K562 (cell line): ENCODE results near the gene SLC22A12. TPM values are rescaled to one million over a fixed set of nuclear protein-coding genes. Genes with fewer than 3 reads are reported as not detected.
A peak's percentile ranks its signal among the peaks of the same experiment; 100 is the strongest.

Experiments
- ATAC-seq: fragments of 200-7000 bp; cut with Tn5 transposase; 3 replicates; pipeline ENCODE4 v1.9.1; 2020; ENCODE audit warnings: moderate library complexity
- BruUV-seq: library from RNA; stranded (reverse); fragments of 400-500 nt; replicated peaks from 2 replicates; lab custom pipeline; 2021; lab: Mats Ljungman, UMichigan
- CTCF ChIA-PET: fragments of 300-600 bp; formaldehyde crosslinking; extraction: SDS; loops from one replicate; lab custom pipeline; 2021; ENCODE audit warnings: low intra/inter-chr PET ratio; lab: Yijun Ruan, JAX
- POLR2A ChIA-PET: fragments of 300-600, 350-650 bp; sonication (Branson Sonifier 250); formaldehyde crosslinking; extraction: SDS; loops from one replicate; lab custom pipeline; 2021; ENCODE audit warnings: antibody characterized with exemption, inconsistent platforms; lab: Yijun Ruan, JAX
- DNase-seq, 4 experiments: peaks; one replicate each; pipeline versions ENCODE4 v3.0.0 to v3.0.0-alpha.2; 2011 to 2018; ENCODE audit warnings: low spot score in 3 of 4, mixed read lengths in 3 of 4; ENCODE audit errors: extremely low read depth in 1 of 4
- FAIRE-seq: peaks from 2 replicates; lab custom pipeline; 2011; peaks lifted over from hg19 to GRCh38; lab: Jason Lieb, UNC
- H2AFZ ChIP-seq: 2 replicates; pipeline ENCODE4 v1.6.0; 2011; ENCODE audit warnings: low read depth, low read length, control low read depth, inconsistent platforms
- H3K27ac ChIP-seq: fragments of 200-600 bp; 3 replicates; pipeline ENCODE4 v1.8.0; 2011; ENCODE audit warnings: low read depth, mild to moderate bottlenecking, control low read depth, inconsistent platforms, low read length, moderate library complexity, mixed read lengths; ENCODE audit errors: extremely low read depth
- H3K27me3 ChIP-seq, 2 experiments: fragments of 300-600 bp in 1 of 2; 2 replicates in 1 of 2; 3 replicates in 1 of 2; pipeline versions ENCODE4 v1.6.0 to v1.8.0; 2011; ENCODE audit warnings: inconsistent platforms in 2 of 2, low read length in 2 of 2, mild to moderate bottlenecking in 1 of 2, mixed read lengths in 1 of 2, moderate library complexity in 1 of 2; ENCODE audit not compliant: control insufficient read depth in 2 of 2, insufficient read depth in 2 of 2
- H3K36me3 ChIP-seq: fragments of 300-600 bp; 3 replicates; pipeline ENCODE4 v1.8.0; 2011; ENCODE audit warnings: mild to moderate bottlenecking, low read length, inconsistent platforms; ENCODE audit not compliant: control insufficient read depth, insufficient read depth
- H3K4me1 ChIP-seq, 2 experiments: fragments of 200-600 bp in 1 of 2; replicated peaks in 1 of 2; 2 replicates in 1 of 2; 3 replicates in 1 of 2; pipeline versions ENCODE4 v1.5.1 to v1.8.0; 2011; ENCODE audit warnings: inconsistent platforms in 2 of 2, low read length in 2 of 2, mild to moderate bottlenecking in 1 of 2, mixed read lengths in 1 of 2, moderate library complexity in 1 of 2; ENCODE audit not compliant: control insufficient read depth in 2 of 2, insufficient read depth in 2 of 2
- H3K4me2 ChIP-seq: 2 replicates; pipeline ENCODE4 v1.6.1; 2011; ENCODE audit warnings: low read length, control low read depth, inconsistent platforms, mixed read lengths; ENCODE audit not compliant: insufficient read depth
- H3K4me3 ChIP-seq: fragments of 200-600 bp; sonication (generic), shearing (Covaris generic); 2 replicates; pipeline ENCODE4 v1.5.1; 2016; ENCODE audit warnings: control low read depth, inconsistent platforms
- H3K79me2 ChIP-seq: fragments of 200-600 bp; 3 replicates; pipeline ENCODE4 v1.8.0; 2011; ENCODE audit warnings: low read length, inconsistent platforms; ENCODE audit not compliant: control insufficient read depth, insufficient read depth
- H3K9ac ChIP-seq, 2 experiments: 2 replicates each; pipeline versions ENCODE4 v1.6.0 to v1.6.1; 2011; ENCODE audit warnings: low read depth in 2 of 2, low read length in 2 of 2, control low read depth in 1 of 2, inconsistent platforms in 1 of 2, mild to moderate bottlenecking in 1 of 2, mixed read lengths in 1 of 2; ENCODE audit not compliant: insufficient read depth in 1 of 2
- H3K9me1 ChIP-seq: one replicate; pipeline ENCODE4 v1.6.0; 2011; ENCODE audit warnings: inconsistent platforms, mild to moderate bottlenecking, low read length, moderate library complexity; ENCODE audit not compliant: control insufficient read depth, insufficient read depth
- H3K9me3 ChIP-seq: replicated peaks from 2 replicates; pipeline ENCODE4 v1.5.1; 2011; ENCODE audit warnings: low read depth, low read length, inconsistent platforms; ENCODE audit not compliant: control insufficient read depth, insufficient read depth
- H4K20me1 ChIP-seq: replicated peaks from 2 replicates; pipeline ENCODE4 v1.6.1; 2011; ENCODE audit warnings: low read length, inconsistent platforms, mixed read lengths; ENCODE audit not compliant: control insufficient read depth, insufficient read depth
- ATF4 ChIP-seq: fragments of 450-650 bp; formaldehyde crosslinking; IDR thresholded peaks from 2 replicates; pipeline ENCODE4 v1.4.0; 2022; ENCODE audit warnings: mild to moderate bottlenecking, moderate library complexity
- HDAC2 ChIP-seq: fragments of 450-650 bp; IDR thresholded peaks from 2 replicates; pipeline ENCODE4 v1.6.1; 2016; ENCODE audit warnings: mild to moderate bottlenecking
- MAZ ChIP-seq, 2 experiments: fragments of 450-650 bp in 1 of 2; sonication (generic) in 1 of 2; formaldehyde crosslinking; IDR thresholded peaks in 1 of 2; conservative IDR thresholded peaks in 1 of 2; 2 replicates each; pipeline versions ENCODE4 v1.4.0 to v1.5.0; 2020; ENCODE audit warnings: mild to moderate bottlenecking in 1 of 2, missing genetic modification reagents in 1 of 2
- TARDBP ChIP-seq: fragments of 450-650 bp; IDR thresholded peaks from 2 replicates; pipeline ENCODE4 v1.6.1; 2016
- ZBTB40 ChIP-seq, 2 experiments: fragments of 450-650 bp in 1 of 2; sonication (generic) in 1 of 2; formaldehyde crosslinking in 1 of 2; IDR thresholded peaks; 2 replicates each; pipeline versions ENCODE4 v1.7.1 to v1.9.0; 2016 to 2022; ENCODE audit warnings: inconsistent platforms in 1 of 2, mild to moderate bottlenecking in 1 of 2, missing genetic modification reagents in 1 of 2
- WGBS: fragments of 100-300 bp; shearing (Covaris generic); methylation state at CpG from one replicate; pipeline ENCODE4 v1.1.6; 2016; ENCODE audit warnings: low coverage, mixed read lengths; ENCODE audit not compliant: insufficient coverage; ENCODE audit errors: missing lambda C conversion rate; 5-methylcytosine and 5-hydroxymethylcytosine counted together
- in situ Hi-C: fragments of 300-500 bp; cut with MboI; formaldehyde crosslinking; loops from 4 replicates; pipeline ENCODE4 v1.15.0; 2018; ENCODE audit warnings: inconsistent platforms, mixed read lengths
- intact Hi-C: fragments of 100-400 bp; cut with micrococcal nuclease; formaldehyde crosslinking; loops from 2 replicates; pipeline ENCODE4 v1.14.2; 2022
- polyA plus RNA-seq, 8 experiments: library from polyadenylated mRNA; depleted of rRNA in 4 of 8; stranded (reverse) in 5 of 8; unstranded in 3 of 8; fragments of >200 nt; fragmentation: Nextera tagmentation in 2 of 8; fragmentation: Illumina TruSeq in 1 of 8; extraction: Ambion mirVana in 2 of 8; extraction: Trizol in 1 of 8; gene quantifications; 2 replicates each; pipeline versions ENCODE4 v1.2.1 to v1.2.3, GENCODE V29; 2011 to 2014; ENCODE audit warnings: inconsistent platforms in 1 of 8, missing spikeins in 1 of 8
- total RNA-seq, 7 experiments: library from RNA; depleted of rRNA in 6 of 7; stranded (reverse); fragments of >200 nt in 6 of 7; fragmentation: Illumina TruSeq in 2 of 7; extraction: Trizol in 2 of 7; gene quantifications; 2 replicates each; pipeline versions ENCODE4 v1.2.1 to v1.2.3, GENCODE V29; 2011 to 2021; ENCODE audit warnings: low replicate concordance in 1 of 7

Gene SLC22A12
- total and polyA plus RNA-seq, 9 of the 15 experiments (the other 6 are each of a cell fraction or from before 2014, with no cell fraction given), result not detected

GRCh38 chr11:64566042-64566914 is 24.7 kb upstream of the SLC22A12 start (continued):
- peak; percentile 86 for TF ChIP-seq ATF4 (CRISPR knock-in tag)

- peaks cover 11 to 45% of the 10 kb centered on the region in 2 experiments for H3K4me1 ChIP-seq
- ChIA-PET POLR2A (interaction anchor here (0.5 to 0.6 kb wide), 2 partner anchors 8 to 628 kb away, joined by 3 read pairs; no protein-coding TSS in a partner anchor), CTCF (interaction anchor here (0.9 kb wide), 1 partner anchor 121 kb away, joined by 10 read pairs; no protein-coding TSS in a partner anchor)
- H3K9ac ChIP-seq, result peak overlapping the region in 1 of 2 experiments; percentile 45; a peak in 1 of 4 replicates
- no peaks in the 10 kb centered on the region for H3K9me1 ChIP-seq
- peaks cover 5 to 39% of the 10 kb centered on the region in 2 experiments; a peak in 3 of 5 replicates for H3K27me3 ChIP-seq
- no peak overlapping the region for H2AFZ ChIP-seq
- H4K20me1 ChIP-seq, result peaks cover 3% of the 10 kb centered on the region; the same call in 1 of the 2 replicates
- H3K79me2 ChIP-seq, result no peaks in the 10 kb centered on the region
- intact Hi-C loops (no loop called here), in situ Hi-C loops (no loop called here)
- FAIRE-seq (no peak), DNase-seq (no peak), ATAC-seq (no peak; the same call in 2 of the 3 replicates)
- no peaks in the 10 kb centered on the region for H3K36me3 ChIP-seq
- H3K27ac ChIP-seq, result no peak overlapping the region
- no peak overlapping the region for H3K4me3 ChIP-seq
- 45% methylated on average over 21 of the region's 30 CpGs for WGBS
- no peaks in the 10 kb centered on the region for H3K9me3 ChIP-seq
- no TSS peak for BruUV-seq
- no peak overlapping the region for H3K4me2 ChIP-seq
- 0 out of 2 replicates have a peak, but pooled peaks have one; percentile 1 for TF ChIP-seq TARDBP
- 0 out of 4 replicates have a peak, but pooled peaks of 1 of the 2 experiments have one; percentile 21 for TF ChIP-seq MAZ (CRISPR knock-in tag; conservative IDR thresholded peaks at IDR 0.05 in 1 of 2, IDR thresholded peaks at IDR 0.05 in 1 of 2)
- 0 out of 2 replicates have a peak, but pooled peaks have one; percentile 9 for TF ChIP-seq HDAC2
- TF ChIP-seq ZBTB40 (IDR thresholded peaks at IDR 0.05), result 0 out of 2 replicates have a peak, but pooled peaks have one; percentile 3
- TF ChIP-seq ZBTB40 (CRISPR knock-in tag; IDR thresholded peaks at IDR 0.05), result no peak
Measured at GRCh38 chr11:64566915-64567891, 23.8 kb upstream of the SLC22A12 start.
